Measurements from ENCODE around the gene HNRNPUL1. TPM values are rescaled to one million over a fixed set of nuclear protein-coding genes. Genes with fewer than 3 reads are reported as not detected.

Gene HNRNPUL1
- total RNA-seq (2021): 309 and 315 TPM in 2 replicates
- long read RNA-seq, transcript HNRNPUL1-207 (15 exons, 2,794 nt): major isoform, 90 of 251 reads
- long read RNA-seq, transcript HNRNPUL1-204 (15 exons, 3,555 nt): minor isoform, 6 of 251 reads
- long read RNA-seq, transcript HNRNPUL1-201 (15 exons, 2,952 nt): minor isoform, 9 of 251 reads
- long read RNA-seq, transcript HNRNPUL1-202 (15 exons, 3,426 nt): minor isoform, 22 of 251 reads
- long read RNA-seq, partial matches to known transcripts: 60 of 251 reads
- long read RNA-seq, other reads (novel, unspliced or antisense): 52 of 251 reads

- no peak within 1 kb of the TSS; the same call in 1 of the 2 replicates for H2BK15ac ChIP-seq (ENCODE audit: low read depth, low read length)
- TF ChIP-seq CTCF (conservative IDR thresholded peaks at IDR 0.05): peak; percentile 50
- H3K79me2 ChIP-seq (ENCODE audit: insufficient read depth, low read length): peaks cover 28% of the 10 kb centered on the region
- H3K4me2 ChIP-seq (ENCODE audit: insufficient read depth, insufficient read length, low read length): peak within 1 kb of the TSS; percentile 95
- no CpG with 5 or more reads among the region's 55 CpGs for WGBS (ENCODE audit: extremely low coverage, insufficient read length, low lambda C conversion rate)
- peak; percentile 99 for DNase-seq
- peak within 1 kb of the TSS; percentile 78 for H3T11ph ChIP-seq (ENCODE audit: low read length)
- peaks cover 1% of the 10 kb centered on the region; the same call in 1 of the 2 replicates for H3K27me3 Mint-ChIP-seq (ENCODE audit: low read depth)
- H3K4ac ChIP-seq (ENCODE audit: low read depth, low read length): peak within 1 kb of the TSS; percentile 99
- H3K27ac Mint-ChIP-seq: peak within 1 kb of the TSS; percentile 99 to 100 (median 100)
- no peak within 1 kb of the TSS for H3K23ac ChIP-seq (ENCODE audit: insufficient read length, low read depth, low read length)
- peak within 1 kb of the TSS; percentile 99 for H3K14ac ChIP-seq (ENCODE audit: insufficient read depth, low read length)
- H3K23me2 ChIP-seq (ENCODE audit: insufficient read length, low read depth, low read length, poor library complexity, severe bottlenecking): peaks cover 18% of the 10 kb centered on the region
- H3K4me1 Mint-ChIP-seq: peaks cover 30% of the 10 kb centered on the region in 2 experiments
- peaks cover 6% of the 10 kb centered on the region for H3K79me1 ChIP-seq (ENCODE audit: insufficient read depth, low read depth, low read length, poor library complexity, severe bottlenecking)
- H2AFZ ChIP-seq (ENCODE audit: low read length): no peak within 1 kb of the TSS
- H3K56ac ChIP-seq (ENCODE audit: insufficient read length, low read depth, low read length): peak within 1 kb of the TSS; percentile 89
- H4K5ac ChIP-seq (ENCODE audit: insufficient read length, low read depth, low read length): peak within 1 kb of the TSS; percentile 73
- no peak within 1 kb of the TSS for H2AK5ac ChIP-seq (ENCODE audit: insufficient read length, low read length)
- peak within 1 kb of the TSS; percentile 100 for H4K91ac ChIP-seq (ENCODE audit: insufficient read length, low read depth, low read length)
- H3K27ac ChIP-seq (ENCODE audit: insufficient read length, low read depth, low read length): peak within 1 kb of the TSS; percentile 98
- H2BK12ac ChIP-seq (ENCODE audit: insufficient read length, low read depth, low read length): peak within 1 kb of the TSS; percentile 42
- H3K27me3 ChIP-seq (ENCODE audit: insufficient read depth, low read length): no peaks in the 10 kb centered on the region
- H3K36me3 Mint-ChIP-seq (ENCODE audit: insufficient read depth in 1 of 3, low read depth in 3 of 3): peaks cover 19 to 55% (median 43%) of the 10 kb centered on the region in 3 experiments
- H2BK120ac ChIP-seq (ENCODE audit: low read depth, low read length, poor library complexity, severe bottlenecking): peak within 1 kb of the TSS; percentile 83
- peaks cover 0 to 4% of the 10 kb centered on the region in 2 experiments; a peak in 2 of 5 replicates for H3K9me3 Mint-ChIP-seq
- H3K18ac ChIP-seq (ENCODE audit: insufficient read length, low read depth, low read length): peak within 1 kb of the TSS; percentile 95
- H2BK5ac ChIP-seq (ENCODE audit: insufficient read length, low read length): peak within 1 kb of the TSS; percentile 92
- no peak within 1 kb of the TSS for H4K8ac ChIP-seq (replicated peaks; ENCODE audit: insufficient read length, low read depth, low read length)
- H3K9me3 ChIP-seq (ENCODE audit: control insufficient read depth, low read depth, low read length): no peaks in the 10 kb centered on the region
- H2BK20ac ChIP-seq (ENCODE audit: low read depth, low read length, poor library complexity, severe bottlenecking): no peak within 1 kb of the TSS
- peak within 1 kb of the TSS; percentile 94 for H3K9ac ChIP-seq (ENCODE audit: extremely low read depth, insufficient read length, low read length)
- no peaks in the 10 kb centered on the region for H4K20me1 ChIP-seq (ENCODE audit: control insufficient read depth, insufficient read depth, insufficient read length)
- H3K4me3 Mint-ChIP-seq: peak within 1 kb of the TSS; percentile 99 to 100
- H3K4me1 ChIP-seq (ENCODE audit: insufficient read depth, low read length): no peaks in the 10 kb centered on the region
These were observed at the start of gene HNRNPUL1 for GRCh38 chr19:41263850-41264580. Gene HNRNPUL1, plus strand, starts transcription at chr19:41264372. Its CDS starts 132 bp downstream, at chr19:41264504.

All from H9 (cell line).